Measurements from ENCODE around the gene QPCT.
"Not testable (repeated sequence)": the region's sequence is repeated elsewhere in the genome, so short reads cannot be mapped to it uniquely, and the experiment has no call there.

Gene QPCT

GRCh38 chr2:37394796-37395555 lies 50.5 kb downstream of the QPCT start:
- no peak for DNase-seq

GRCh38 chr2:37396890-37397565 lies 52.6 kb downstream of the QPCT start:
- no peak for DNase-seq

- no peak for DNase-seq
Observed at GRCh38 chr2:37398990-37399389, 54.6 kb downstream of the QPCT start.

- DNase-seq = no peak
Observed at GRCh38 chr2:37400041-37400440, 55.6 kb downstream of the QPCT start.

GRCh38 chr2:37402636-37403035 lies 58.2 kb downstream of the QPCT start:
- DNase-seq = no peak

- no peak for DNase-seq
Observed at GRCh38 chr2:37405781-37406180, 61.4 kb downstream of the QPCT start.

- no peak for DNase-seq
Observed at GRCh38 chr2:37412231-37412630, 67.8 kb downstream of the QPCT start.

- not testable (repeated sequence) for DNase-seq
Observed at GRCh38 chr2:37413911-37414469, 69.6 kb downstream of the QPCT start.

- DNase-seq = no peak
Observed at GRCh38 chr2:37414470-37414949, 70.1 kb downstream of the QPCT start.

- DNase-seq = no peak
Observed at GRCh38 chr2:37415128-37415820, 70.8 kb downstream of the QPCT start.

- no peak for DNase-seq
Observed at GRCh38 chr2:37417321-37417720, 72.9 kb downstream of the QPCT start.

- DNase-seq = no peak
Observed at GRCh38 chr2:37418956-37419355, 74.5 kb downstream of the QPCT start.

- DNase-seq = no peak
Observed at GRCh38 chr2:37421686-37422085, 77.3 kb downstream of the QPCT start.

GRCh38 chr2:37422816-37423215 lies 78.4 kb downstream of the QPCT start:
- no peak for DNase-seq
